ENCODE results near the gene SLC22A7. TPM values are rescaled to one million over a fixed set of nuclear protein-coding genes. Genes with fewer than 3 reads are reported as not detected.

SLC22A7 gene
- total RNA-seq, 1 experiment from 2014 or later = not detected

DNA sequence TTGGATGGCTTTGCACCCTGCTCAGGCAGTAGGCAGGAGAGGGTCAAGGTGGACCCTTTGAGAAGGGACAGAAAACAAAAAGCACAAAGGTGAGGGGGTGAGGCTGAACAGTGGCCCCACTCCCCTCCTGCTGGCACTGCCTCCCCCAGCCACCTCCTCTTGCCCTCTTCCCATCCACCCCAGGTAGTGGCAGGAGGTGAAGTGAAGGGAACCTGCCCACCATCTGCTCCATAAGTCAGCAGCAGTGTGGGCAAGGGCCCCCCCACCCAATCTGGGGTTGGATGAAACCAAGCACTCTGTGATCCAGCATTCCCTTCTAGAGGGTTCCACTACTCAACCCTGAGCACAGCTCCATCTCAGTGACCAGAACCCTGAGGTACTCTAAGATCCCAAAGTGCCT is 26.1 kb upstream of the SLC22A7 start:
- Histone ChIP-seq H2BK120ac (ENCODE audit: low read depth, low read length, poor library complexity, severe bottlenecking) (no peak overlapping the region), H3K4me1 (ENCODE audit: insufficient read depth, low read length) (peaks cover 8% of the 10 kb centered on the region; the same call in 1 of the 2 replicates), H2BK20ac (ENCODE audit: low read depth, low read length, poor library complexity, severe bottlenecking) (no peak overlapping the region), H2BK12ac (ENCODE audit: insufficient read length, low read depth, low read length) (no peak overlapping the region), H4K5ac (ENCODE audit: insufficient read length, low read depth, low read length) (no peak overlapping the region), H3K14ac (ENCODE audit: insufficient read depth, low read length) (no peak overlapping the region), H3K4me2 (ENCODE audit: insufficient read depth, insufficient read length, low read length) (no peak overlapping the region), H3K9ac (ENCODE audit: extremely low read depth, insufficient read length, low read length) (no peak overlapping the region), H3K4ac (ENCODE audit: low read depth, low read length) (no peak overlapping the region), H3K27ac (ENCODE audit: insufficient read length, low read depth, low read length) (no peak overlapping the region), H3T11ph (ENCODE audit: low read length) (no peak overlapping the region), H2AK5ac (ENCODE audit: insufficient read length, low read length) (no peak overlapping the region), H3K23ac (ENCODE audit: insufficient read length, low read depth, low read length) (no peak overlapping the region), H4K20me1 (ENCODE audit: control insufficient read depth, insufficient read depth, insufficient read length) (no peaks in the 10 kb centered on the region), H2BK15ac (ENCODE audit: low read depth, low read length) (no peak overlapping the region), H3K56ac (ENCODE audit: insufficient read length, low read depth, low read length) (no peak overlapping the region), H4K91ac (ENCODE audit: insufficient read length, low read depth, low read length) (no peak overlapping the region), H3K79me1 (ENCODE audit: insufficient read depth, low read depth, low read length, poor library complexity, severe bottlenecking) (no peaks in the 10 kb centered on the region), H2AFZ (ENCODE audit: low read length) (no peak overlapping the region), H3K27me3 (ENCODE audit: insufficient read depth, low read length) (peaks cover 22% of the 10 kb centered on the region), H3K9me3 (ENCODE audit: control insufficient read depth, low read depth, low read length) (no peaks in the 10 kb centered on the region), H2BK5ac (ENCODE audit: insufficient read length, low read length) (no peak overlapping the region), H3K18ac (ENCODE audit: insufficient read length, low read depth, low read length) (no peak overlapping the region), H4K8ac (replicated peaks; ENCODE audit: insufficient read length, low read depth, low read length) (no peak overlapping the region), H3K79me2 (ENCODE audit: insufficient read depth, low read length) (no peaks in the 10 kb centered on the region), H3K23me2 (ENCODE audit: insufficient read length, low read depth, low read length, poor library complexity, severe bottlenecking) (peaks cover 12% of the 10 kb centered on the region)
- no peak for DNase-seq
- Mint-ChIP-seq H3K36me3 (ENCODE audit: insufficient read depth in 1 of 3, low read depth in 3 of 3) (no peaks in the 10 kb centered on the region; a peak in 1 of 7 replicates), H3K9me3 (no peaks in the 10 kb centered on the region; a peak in 1 of 5 replicates), H3K4me3 (no peak overlapping the region), H3K27ac (no peak overlapping the region), H3K27me3 (ENCODE audit: low read depth) (peaks cover 87% of the 10 kb centered on the region), H3K4me1 (peaks cover 37 to 57% of the 10 kb centered on the region in 2 experiments)
- no peak for TF ChIP-seq CTCF (conservative IDR thresholded peaks at IDR 0.05)

Data from H9 (cell line).